HG03025 (cell line): ENCODE data around the gene PTCD1.

Source experiments
- ATAC-seq: cut with Tn5 transposase; IDR thresholded peaks from one replicate; pipeline ENCODE4 v1.9.1; 2021; ENCODE audit warnings: mild to moderate bottlenecking, moderate library complexity; ENCODE audit not compliant: unreplicated experiment, low FRiP score

Gene PTCD1

DNA sequence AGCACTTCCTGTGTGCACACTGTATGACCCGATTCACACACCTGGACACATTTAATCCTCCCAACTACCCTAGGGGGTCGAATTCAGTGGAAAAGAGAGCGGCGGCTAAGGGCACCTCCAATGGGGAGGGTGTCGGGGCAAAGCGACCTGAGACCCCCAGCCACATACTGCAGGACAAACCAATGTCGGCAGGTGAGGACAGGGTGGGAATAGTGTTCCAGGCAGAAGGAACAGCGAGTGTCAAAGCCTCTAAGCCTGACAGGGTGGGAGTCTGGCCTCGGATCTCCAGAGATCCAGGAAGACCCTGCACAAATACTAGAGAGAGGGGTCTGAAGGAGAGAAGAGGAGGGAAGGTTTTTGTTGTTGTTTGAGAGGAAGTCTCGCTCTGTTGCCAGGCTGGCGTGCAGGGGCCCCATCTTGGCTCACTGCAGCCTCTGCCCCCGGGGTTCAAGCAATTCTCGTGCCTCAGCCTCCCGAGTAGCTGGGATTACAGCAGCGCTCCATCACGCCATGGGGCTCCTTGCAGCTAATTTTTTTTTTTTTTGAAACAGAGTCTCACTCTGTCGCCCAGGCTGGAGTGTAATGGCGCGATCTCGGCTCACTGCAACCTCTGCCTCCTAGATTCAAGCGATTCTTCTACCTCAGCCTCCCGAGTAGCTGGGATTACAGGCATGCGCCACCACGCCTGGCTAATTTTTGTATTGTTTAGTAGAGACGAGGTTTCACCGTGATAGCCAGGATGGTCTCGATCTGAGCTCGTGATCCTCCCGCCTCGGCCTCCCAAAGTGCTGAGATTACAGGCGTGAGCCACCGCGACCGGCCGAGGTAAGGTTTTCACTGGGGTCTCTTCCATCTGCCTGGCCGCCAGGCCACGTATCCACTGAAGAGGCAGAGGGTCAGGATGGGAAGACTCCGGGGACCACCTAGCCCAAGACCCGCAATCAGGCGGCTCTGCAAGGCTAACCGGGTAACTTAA lies 65.2 kb downstream of the PTCD1 start:
- ATAC-seq: no peak

DNA sequence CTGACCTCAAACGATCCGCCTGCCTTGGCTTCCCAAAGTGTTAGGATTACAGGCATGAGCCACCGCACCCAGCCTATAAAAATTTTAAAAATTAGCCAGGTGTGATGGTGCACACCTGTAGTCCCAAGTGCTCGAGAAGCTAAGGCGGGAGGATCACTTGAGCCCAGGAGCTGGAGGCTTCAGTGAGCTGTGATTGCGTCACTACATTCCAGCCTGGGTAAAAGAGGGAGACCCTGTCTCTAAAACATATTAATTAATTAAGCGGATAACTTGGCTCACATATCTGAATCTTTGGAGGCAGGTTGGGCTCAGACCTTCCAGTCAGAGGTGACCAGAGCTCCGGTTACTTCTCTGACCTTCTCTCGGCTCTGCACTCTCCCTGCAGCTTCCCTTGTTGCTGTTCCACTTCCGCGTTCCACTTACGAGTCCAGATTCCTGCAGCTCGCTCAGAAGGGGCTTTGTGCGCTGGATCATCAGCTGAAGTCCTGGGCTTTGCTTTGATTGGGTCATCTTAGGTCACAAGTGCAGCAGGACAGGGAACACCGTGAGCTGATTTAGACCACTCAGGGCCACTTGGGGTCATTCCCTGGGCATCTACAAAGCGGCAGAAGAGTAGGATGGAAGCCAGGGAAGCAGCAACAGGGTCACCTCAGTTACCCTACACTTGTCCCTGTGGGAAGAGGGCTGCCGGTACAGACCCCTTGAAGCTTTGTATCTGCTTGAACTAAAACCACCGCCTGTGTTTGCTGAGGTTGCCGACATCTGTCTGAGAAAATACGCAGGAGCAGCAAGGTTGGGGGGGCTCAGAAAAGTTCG lies 66.1 kb downstream of the PTCD1 start:
- no peak for ATAC-seq

DNA sequence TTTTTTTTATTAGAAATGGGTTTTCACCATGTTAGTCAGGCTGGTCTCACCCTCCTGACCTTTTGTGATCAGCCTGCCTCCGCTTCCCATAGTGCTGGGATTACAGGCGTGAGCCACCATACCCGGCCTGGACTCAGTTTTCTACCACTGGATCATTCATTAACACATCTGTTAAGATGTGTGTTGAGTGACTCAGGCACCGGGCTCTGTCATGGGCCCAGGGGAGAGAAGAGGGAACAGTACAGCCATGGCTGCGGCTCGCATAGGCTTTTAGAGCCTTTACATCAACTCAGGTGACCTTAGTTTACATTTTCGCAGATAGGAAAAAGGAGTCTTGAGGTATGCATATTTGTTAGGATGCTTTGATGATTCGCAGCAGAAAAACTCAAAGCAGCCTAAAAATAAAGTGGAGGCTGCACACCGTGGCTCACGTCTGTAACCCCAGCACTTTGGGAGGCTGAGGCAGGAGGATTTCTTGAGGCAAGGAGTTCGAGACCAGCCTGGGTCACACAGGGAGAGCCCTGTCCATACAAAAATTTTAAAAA lies 67.2 kb downstream of the PTCD1 start:
- ATAC-seq: no peak

DNA sequence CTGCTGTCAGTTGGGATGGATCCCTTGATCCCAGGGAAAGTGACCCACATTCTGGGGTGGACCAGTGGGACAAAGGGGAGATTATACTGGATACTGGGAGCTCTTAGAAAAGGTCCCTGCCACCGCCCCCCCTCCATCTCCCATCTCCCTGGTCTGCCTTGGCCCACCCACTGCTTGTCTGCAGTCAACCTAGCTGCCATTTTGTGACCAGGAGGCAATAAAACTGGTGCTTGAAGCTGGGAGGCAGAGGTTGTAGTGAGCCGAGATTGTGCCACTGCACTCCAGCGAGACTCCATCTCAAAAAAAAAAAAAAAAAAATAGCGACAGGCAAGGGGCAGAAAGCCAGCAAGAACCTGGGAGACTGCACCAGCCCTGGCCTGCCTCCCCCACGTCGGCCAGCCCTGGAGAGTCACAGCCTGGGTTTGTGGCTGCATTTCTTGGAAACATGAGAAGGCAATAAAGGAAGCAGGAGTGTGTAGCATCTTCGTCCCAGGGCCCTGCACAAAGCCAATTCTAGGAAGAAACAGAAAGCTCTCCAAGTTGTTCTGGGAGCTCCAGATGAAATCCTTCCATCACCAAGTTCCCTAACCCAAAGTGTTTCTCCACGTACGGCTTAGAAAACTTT lies 68.7 kb downstream of the PTCD1 start:
- no peak for ATAC-seq

DNA sequence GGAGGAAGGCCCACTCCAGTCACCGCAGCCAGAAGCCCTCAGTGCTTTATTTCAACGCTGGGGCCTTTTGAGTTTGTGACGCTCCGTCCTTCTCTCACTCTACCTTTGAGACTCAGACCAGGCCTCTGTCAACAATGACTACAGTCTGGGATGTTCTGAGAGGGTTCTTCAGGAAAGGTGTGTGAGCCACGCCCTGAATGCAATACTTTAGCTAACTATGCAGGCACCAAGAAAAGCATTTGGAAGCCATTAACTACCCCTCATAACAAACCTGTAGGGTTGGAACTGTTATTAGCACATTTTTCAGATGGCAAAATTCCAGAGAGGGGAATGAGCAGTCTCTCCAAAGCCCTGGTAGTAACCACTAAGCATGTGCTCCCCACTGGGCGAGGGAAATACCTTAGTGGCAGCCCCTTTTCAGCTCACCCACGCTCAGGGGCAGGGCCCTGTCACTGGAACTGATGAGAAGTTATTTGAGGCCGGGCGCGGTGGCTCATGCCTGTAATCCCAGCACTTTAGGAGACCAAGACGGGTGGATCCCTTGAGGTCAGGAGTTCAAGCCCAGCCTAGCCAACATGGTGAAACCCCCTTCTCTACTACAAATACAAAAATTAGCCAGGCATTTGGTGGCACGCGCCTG lies 69.7 kb downstream of the PTCD1 start:
- no peak for ATAC-seq
